HG02852 (cell line): ENCODE data around the gene ZNF445.
"Not testable (repeated sequence)": the region's sequence is repeated elsewhere in the genome, so short reads cannot be mapped to it uniquely, and the experiment has no call there.

Experiments
- ATAC-seq: cut with Tn5 transposase; IDR thresholded peaks from one replicate; pipeline ENCODE4 v1.9.1; 2021; ENCODE audit warnings: mild to moderate bottlenecking, moderate library complexity; ENCODE audit not compliant: unreplicated experiment

Gene ZNF445

GRCh38 chr3:44437800-44438199 lies 39.7 kb downstream of the ZNF445 start:
- ATAC-seq: no peak

GRCh38 chr3:44436181-44436580 lies 41.3 kb downstream of the ZNF445 start:
- no peak for ATAC-seq

DNA sequence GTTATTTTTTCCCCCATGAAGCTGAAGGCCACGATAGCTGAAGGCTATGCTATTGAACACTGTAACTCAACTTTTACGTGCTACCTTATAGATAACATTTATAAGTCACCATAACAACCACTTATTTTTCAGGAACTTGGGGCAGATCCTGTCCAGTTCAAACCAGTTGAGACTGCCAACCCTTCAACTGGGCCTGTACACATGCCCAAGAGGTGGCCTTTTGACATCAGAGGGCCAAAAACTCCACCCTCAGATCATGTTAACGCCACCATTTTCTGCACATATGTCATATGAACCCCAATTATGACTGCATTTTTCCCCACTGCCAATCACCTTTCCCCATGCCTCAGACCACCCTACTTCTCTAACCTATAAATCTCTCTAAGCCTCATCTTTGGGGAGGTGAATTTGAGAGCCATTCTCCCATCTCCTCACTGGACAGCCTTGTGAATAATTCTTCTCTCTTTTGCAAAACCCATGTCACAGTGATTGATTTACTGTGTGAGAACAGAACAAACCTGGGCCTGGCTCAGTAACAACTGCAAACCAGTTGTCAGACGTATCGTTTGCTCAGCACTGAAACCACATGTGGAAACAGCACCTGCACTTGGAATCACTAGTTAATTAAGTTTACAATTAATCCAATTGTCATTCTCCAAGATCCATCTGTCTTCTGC lies 42.5 kb downstream of the ZNF445 start:
- no peak for ATAC-seq

GRCh38 chr3:44430466-44430865 lies 47.0 kb downstream of the ZNF445 start:
- ATAC-seq: no peak

- ATAC-seq: no peak
These were observed 48.0 kb downstream of the ZNF445 start for GRCh38 chr3:44429459-44429858.

GRCh38 chr3:44428910-44429309 lies 48.6 kb downstream of the ZNF445 start:
- no peak for ATAC-seq

DNA sequence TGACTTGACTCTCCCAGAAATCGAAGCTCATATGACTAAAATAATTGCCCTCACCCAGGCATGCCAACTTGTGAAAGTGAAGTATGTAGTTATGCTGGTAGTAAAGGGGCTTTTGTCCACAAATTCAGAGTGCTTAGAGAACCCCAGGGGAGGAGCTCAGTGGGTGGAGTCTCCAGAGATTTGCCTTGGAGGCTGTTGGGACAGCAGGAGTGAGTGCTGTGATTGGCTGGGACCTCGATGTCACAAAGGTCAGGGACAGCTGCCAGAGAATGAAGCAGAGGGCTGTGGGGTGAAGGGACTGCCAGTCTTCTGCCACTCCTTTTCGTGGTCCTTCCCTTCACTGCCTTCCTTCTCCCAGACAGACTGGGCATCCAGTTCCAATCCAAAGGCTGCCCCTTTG lies 49.8 kb downstream of the ZNF445 start:
- no peak for ATAC-seq

DNA sequence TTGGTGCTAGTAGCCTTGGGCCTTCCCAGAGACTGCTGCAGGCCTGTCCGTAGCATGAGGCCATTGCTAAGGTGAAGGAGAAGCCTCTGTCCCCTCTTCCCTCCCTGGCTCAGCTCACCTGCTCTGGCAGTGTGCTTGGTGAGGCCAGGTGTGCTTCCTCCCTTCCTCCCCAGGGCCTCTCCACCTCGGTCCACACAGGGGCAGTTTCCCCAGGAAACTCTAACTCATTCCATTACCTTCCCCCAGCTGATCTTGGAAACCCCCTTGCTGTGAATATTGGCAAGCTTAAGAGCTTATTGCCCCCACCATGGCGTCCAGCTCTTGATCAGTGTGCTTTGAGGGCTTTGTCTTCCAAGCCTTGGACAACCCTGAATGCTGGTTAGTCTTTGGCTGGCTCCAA lies 52.7 kb downstream of the ZNF445 start:
- ATAC-seq: peak; percentile 45

GRCh38 chr3:44421280-44421679 lies 56.2 kb downstream of the ZNF445 start:
- no peak for ATAC-seq

- no peak for ATAC-seq
These were observed 56.8 kb downstream of the ZNF445 start for GRCh38 chr3:44420676-44421075.

DNA sequence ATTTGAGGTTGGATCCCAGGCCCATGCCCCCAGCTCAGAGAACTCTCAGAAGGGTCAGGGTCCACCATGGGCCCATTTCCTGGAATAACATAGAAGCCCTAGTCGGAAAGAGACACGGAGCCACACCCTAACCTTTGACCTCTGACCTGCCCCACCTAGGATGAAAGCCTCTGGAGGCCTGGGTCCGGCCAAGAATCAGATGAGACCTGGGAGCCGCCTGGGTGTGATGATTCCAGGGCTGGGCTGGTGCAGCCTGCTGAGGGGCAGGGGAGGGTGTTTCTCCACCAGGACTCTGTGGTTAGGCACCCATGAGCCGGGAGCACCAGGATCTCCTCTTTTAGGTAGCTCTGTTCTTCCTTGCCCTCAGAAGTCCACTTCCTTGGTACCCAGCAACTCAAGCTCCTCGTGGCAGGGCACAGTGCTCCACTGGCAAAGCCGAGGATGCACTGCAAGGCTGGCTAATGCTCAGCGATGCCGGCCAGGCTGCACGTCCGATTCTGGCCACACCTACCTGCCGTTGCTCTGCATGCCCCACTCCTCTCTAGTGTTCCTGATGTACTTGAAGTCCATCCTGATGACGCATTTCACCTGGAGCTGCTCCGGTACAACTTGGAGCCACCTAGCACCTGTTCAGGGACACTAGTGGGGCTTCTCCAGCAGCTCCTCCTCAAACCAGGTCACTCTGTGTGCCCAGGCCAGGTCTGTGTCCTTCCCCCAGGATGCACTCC lies 57.4 kb downstream of the ZNF445 start:
- no peak for ATAC-seq

DNA sequence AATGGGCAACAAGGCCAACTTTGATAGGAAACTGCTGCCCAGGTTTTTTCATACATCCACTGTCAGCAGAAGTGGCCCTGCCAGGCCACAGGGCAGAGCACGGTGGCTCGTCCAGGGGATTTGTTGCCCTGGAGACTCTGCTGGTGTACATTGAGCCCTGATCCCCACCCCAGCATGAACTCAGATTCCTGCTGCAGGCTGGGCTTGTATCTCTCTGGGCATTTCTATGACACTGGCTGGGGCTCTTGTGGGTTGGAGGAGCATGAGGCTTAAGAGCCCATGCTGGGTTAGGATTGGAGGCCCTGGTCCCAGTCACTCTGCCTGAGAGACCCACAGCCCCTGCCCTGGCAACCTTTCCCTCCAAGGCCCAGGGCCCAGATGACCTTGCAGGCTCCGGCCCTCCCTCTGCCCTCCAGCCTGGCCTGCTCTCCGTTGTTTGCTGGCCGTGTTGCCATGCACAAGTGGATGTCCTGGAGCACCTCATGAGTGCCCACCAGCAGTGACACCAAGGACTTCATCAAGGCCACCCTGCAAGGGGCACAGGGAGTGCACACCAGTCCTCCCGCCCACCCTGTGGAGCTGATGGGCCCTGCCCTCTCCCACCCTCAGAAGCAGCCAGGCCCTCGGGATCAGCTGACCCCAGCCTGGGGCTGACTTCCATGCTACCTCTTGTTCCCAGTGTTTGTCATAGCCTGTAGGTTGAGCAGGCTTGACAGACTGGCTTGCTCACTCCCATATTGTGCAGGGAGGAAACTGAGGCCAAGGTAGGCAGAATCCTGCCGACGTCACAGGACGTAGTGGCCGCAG lies 58.2 kb downstream of the ZNF445 start:
- no peak for ATAC-seq

GRCh38 chr3:44418549-44418948 lies 58.9 kb downstream of the ZNF445 start:
- no peak for ATAC-seq

GRCh38 chr3:44418118-44418517 lies 59.4 kb downstream of the ZNF445 start:
- ATAC-seq: not testable (repeated sequence)

- ATAC-seq: no peak
These were observed 61.1 kb downstream of the ZNF445 start for GRCh38 chr3:44416031-44417030.

GRCh38 chr3:44415421-44415820 lies 62.0 kb downstream of the ZNF445 start:
- ATAC-seq: no peak

- ATAC-seq: no peak
These were observed 62.9 kb downstream of the ZNF445 start for GRCh38 chr3:44414517-44415090.

GRCh38 chr3:44412365-44412764 lies 65.1 kb downstream of the ZNF445 start:
- ATAC-seq: no peak

- no peak for ATAC-seq
These were observed 66.3 kb downstream of the ZNF445 start for GRCh38 chr3:44411031-44411645.
